Measurements from ENCODE around the gene ALKBH2.

ALKBH2 gene

DNA sequence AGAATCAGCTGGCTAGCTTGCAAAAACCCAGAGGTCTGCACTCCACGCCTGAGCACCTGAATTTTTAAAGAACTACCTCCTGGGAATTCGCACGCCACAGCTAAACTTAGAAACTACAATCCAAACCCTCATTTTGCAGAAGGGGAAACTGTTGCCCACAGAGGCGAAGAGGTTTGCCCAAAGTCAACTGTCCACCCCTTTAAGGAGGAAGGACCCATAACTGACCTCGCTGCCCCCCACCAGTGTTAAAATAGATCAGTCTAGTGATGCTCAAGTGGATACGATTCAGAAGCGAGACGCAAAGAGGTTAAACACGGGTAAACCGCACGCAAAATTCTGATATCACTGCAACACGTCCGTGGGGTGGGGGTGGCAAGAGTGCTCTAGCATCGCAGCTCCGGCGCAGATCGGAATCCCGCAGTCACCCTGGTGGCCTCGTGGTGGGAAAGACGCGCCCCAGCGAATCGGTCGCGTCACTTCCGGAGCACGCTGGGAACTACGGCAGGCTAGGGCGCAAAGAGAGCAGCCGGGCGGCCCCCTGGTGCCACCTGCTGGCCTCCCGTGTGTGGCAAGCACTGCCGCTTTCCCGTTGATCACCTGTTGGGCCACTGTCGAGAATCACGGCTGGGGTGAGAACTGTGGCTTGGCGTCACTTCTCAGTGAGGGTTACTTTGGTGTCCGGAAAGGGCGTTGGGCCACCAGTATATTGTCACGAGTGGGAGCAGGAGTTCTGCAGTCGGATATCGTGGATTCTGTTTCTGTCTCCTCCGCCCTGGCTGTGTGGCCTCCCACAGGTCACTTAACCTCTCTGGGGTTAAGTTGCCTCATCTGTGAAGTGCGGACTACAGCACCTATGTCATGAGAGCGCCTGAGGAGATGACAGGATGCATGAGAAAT, at the start of gene ALKBH2:
TSS of gene ALKBH2 (minus strand) at position 451 of the 897 bp plus-strand sequence. CDS start 686 bp downstream, outside the sequence.
- DNase-seq (ENCODE audit: insufficient read length, low spot score), result peak; percentile 94
- peak; percentile 86 for FAIRE-seq

- DNase-seq (ENCODE audit: insufficient read length, low spot score) (no peak), FAIRE-seq (no peak)
Observed at GRCh38 chr12:109140560-109140959, 47.3 kb upstream of the ALKBH2 start.

GRCh38 chr12:109139791-109140190, 46.5 kb upstream of the ALKBH2 start:
- DNase-seq (ENCODE audit: insufficient read length, low spot score) (no peak), FAIRE-seq (no peak)

GRCh38 chr12:109139360-109139759, 46.1 kb upstream of the ALKBH2 start:
- DNase-seq (ENCODE audit: insufficient read length, low spot score) (no peak), FAIRE-seq (no peak)

DNA sequence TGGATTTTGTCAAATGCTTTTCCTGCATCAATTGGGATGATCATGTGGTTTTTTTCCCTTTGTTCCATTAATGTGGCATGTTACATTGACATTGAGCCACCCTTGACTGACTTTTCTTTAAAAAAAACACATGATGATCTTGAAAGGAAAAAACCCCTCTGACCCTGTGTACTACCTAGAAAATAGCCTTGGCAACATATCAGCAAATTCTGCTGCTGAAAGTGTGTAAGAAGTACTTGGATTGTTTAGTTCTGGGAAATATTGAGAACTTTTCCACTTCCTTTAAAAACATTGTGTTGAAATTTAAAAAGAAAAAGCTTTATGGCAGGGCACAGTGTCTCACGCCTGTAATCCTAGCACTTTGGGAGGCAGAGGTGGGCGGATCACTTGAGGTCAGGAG, 43.8 kb upstream of the ALKBH2 start:
- no peak for FAIRE-seq

DNA sequence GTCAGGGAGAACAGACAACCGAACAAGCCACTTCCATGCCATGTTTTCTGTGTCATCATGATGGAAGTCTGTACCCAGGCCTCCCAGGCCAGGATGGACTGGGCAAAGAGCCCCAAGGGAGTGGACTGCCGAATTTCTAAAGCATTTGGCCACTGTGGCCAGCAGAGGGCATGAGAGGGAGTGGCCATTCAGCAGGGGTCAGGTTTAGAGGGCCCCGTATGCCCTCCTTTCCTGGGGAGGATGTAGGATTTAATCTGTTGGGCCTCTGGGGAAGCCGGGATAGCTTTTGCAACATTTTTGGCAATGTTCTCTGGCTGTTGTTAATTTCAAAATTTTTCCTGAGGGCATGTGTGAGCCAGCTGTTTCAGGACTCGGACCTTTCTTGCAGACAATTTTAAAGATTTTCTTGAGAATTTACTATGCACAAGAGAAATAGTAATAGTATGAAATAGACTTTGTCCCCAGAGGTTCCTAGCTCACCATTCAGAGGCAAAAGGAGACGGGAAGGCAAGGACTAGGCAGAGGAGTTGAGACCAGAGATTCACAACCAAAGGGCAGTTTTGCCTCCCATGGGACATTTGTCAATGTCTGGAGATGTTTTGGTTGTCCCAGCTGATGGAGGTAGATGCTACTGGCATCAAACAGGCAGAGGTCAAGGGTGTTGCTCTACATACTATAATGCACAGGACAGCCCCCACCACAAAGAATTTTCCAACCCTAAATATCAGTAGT, 41.1 kb upstream of the ALKBH2 start:
- FAIRE-seq (no peak), DNase-seq (ENCODE audit: insufficient read length, low spot score) (peak; percentile 49)

More for the DNA sequence above, 43.8 kb upstream of the ALKBH2 start:
- no peak for DNase-seq (ENCODE audit: insufficient read length, low spot score)

- FAIRE-seq (no peak), DNase-seq (ENCODE audit: insufficient read length, low spot score) (peak; percentile 33)
Observed at GRCh38 chr12:109131154-109132050, 38.1 kb upstream of the ALKBH2 start.

- FAIRE-seq, result no peak
- no peak for DNase-seq (ENCODE audit: insufficient read length, low spot score)
Observed at GRCh38 chr12:109130297-109131153, 37.3 kb upstream of the ALKBH2 start.

DNA sequence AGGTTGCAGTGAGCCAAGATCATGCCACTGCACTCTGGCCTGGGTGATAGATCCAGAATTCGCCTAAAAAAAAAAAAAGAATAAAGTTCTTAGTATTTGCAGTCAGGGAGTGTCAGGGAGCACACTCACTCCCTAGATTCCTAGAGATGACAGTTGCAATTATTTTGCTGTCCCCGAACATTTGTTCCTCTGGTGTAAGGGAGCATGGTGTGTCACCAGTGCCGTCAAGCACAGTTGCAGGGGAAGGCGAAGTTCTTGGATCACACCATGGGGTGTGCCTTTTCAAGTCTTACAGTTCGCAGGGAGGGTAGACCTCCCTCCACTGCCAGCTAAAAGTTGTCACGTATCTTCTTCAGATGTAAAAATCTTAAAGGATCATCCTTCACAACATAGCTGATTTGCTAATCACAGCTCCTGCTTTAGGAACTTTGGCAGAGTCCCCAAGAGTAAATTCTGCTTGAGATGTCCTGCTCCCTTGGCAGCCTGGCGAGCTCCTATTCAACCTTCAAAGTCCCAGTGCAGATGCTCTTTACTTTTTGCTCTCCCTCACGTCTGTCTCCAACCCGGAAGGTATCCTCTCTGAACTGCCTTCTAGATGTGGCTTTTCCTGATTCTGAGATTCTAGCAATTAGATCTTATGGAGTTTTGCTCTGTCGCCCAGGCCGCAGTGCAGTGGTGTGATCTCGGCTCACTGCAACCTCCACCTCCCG, 34.4 kb upstream of the ALKBH2 start:
- DNase-seq (ENCODE audit: insufficient read length, low spot score) (no peak), FAIRE-seq (no peak)

DNA sequence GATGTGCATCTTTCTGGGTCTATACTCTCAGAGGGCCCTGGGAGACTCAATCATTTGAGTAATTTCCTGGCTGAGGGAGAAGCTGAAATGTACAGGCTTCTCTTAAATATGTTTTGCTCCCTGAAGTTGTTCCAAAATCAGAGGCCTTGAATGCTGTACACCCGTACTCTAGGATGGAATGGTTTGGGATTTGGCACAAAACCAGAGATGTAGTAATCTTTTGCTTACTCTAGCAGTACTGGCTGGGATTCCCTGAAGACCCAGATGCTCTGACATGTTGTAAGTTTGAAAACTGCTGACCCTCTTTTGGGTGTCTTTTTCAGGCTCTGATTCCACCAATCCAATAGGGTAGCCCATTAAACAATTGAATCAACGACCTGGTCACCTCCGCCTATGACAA, 33.5 kb upstream of the ALKBH2 start:
- DNase-seq (ENCODE audit: insufficient read length, low spot score), result no peak

DNA sequence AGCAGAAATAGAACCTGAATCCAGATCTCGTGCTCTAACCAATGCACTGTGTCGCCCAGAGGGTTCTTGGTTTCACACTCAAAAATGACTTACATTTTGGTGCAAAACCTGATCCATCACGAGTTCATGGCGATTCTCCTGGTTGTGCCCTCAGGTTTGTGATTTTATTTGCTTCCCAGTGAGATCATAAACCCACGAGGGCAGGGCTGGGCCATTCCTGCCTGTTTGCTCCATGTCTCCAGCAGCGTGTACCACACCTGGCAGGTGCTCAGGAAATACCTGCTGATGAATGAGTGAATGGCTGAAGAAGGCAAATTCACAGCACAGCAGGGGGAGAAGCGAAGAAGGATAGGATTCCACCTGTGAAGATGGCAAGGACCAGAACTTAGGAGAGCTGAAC, 32.5 kb upstream of the ALKBH2 start:
- DNase-seq (ENCODE audit: insufficient read length, low spot score) (no peak), FAIRE-seq (no peak)

More for the DNA sequence above, 33.5 kb upstream of the ALKBH2 start:
- FAIRE-seq, result no peak

- DNase-seq (ENCODE audit: insufficient read length, low spot score) (no peak), FAIRE-seq (no peak)
Observed at GRCh38 chr12:109124878-109125648, 31.8 kb upstream of the ALKBH2 start.

- FAIRE-seq, result no peak
- no peak for DNase-seq (ENCODE audit: insufficient read length, low spot score)
Observed at GRCh38 chr12:109121346-109121880, 28.1 kb upstream of the ALKBH2 start.

DNA sequence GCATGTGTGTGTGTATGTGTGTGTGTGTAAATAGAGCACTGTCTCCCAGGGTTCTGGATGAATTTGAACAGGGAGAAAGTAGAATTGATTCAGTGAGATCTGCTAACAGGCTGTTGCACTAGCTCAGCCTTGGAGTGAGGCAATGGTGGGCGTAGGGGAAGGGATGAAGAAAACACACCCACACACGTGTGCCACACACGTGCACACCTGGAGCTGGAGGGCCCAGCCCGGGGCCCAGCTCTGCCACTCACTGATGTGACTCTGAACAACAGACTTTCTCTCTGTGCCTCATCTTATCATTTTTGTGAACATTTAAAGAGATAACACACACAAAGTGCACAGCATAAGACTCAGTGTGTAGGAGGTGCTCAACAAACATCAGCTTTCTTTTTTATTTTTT, 27.3 kb upstream of the ALKBH2 start:
- FAIRE-seq, result peak; percentile 40
- DNase-seq (ENCODE audit: insufficient read length, low spot score), result no peak

DNA sequence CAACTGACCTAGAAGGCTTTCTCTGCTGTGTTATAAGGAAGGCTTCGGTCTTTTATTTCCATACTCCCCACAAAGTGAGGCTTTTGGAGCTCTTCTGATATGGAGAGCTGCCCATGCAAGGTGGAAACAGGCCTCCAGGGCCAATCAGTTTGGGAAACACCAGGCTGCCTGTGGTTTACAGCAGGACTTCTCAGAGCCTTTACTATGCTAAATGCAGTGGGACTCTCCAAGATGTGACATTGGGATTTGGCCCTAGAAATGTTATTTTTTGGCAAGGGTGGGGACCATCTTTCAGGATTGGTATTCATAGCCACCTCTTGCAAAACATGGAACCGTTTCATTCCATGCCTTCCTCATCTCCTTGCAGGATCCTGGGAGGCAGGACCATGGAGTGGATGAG, 26.8 kb upstream of the ALKBH2 start:
- DNase-seq (ENCODE audit: insufficient read length, low spot score), result no peak
- no peak for FAIRE-seq

DNA sequence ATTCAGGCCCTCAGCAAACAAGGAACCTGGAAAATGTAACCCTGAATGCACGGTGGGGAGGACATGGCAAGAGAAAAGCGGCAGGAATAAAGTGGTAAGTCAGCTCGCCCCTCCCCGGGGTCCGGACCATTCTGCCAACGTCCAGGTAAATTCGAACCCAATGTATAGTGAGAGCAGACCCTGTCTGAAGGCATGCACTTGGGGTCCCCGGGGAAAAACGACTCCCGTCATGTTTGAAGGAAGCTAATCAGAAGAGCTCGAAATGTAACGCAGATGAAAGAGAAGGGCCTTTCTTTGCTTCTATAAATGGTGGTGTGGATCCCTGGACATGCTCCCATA, 23.3 kb upstream of the ALKBH2 start:
- no peak for DNase-seq (ENCODE audit: insufficient read length, low spot score)
- FAIRE-seq, result no peak

GRCh38 chr12:109115758-109116610, 22.7 kb upstream of the ALKBH2 start, which contains the start of gene ACACB:
Gene ACACB, plus strand, starts transcription at chr12:109116587. Its CDS starts 22,819 bp downstream, at chr12:109139406.
- DNase-seq (ENCODE audit: insufficient read length, low spot score) (no peak), FAIRE-seq (no peak)
